Mucosa of gallbladder (tissue), 1 donor: ENCODE measurements around the gene ELOVL2. TPM values are rescaled to one million over a fixed set of nuclear protein-coding genes. Genes with fewer than 3 reads are reported as not detected.
"Not testable (repeated sequence)": the region's sequence is repeated elsewhere in the genome, so short reads cannot be mapped to it uniquely, and the experiment has no call there.

ENCODE experiments used
- DNase-seq: peaks from one replicate; pipeline ENCODE4 v3.0.0-alpha.2; 2020; ENCODE audit warnings: low spot score
- total RNA-seq: library from RNA; stranded (reverse); gene quantifications from one replicate; pipeline ENCODE4 v1.2.1, GENCODE V29; 2021
- donor health status: DM: no; HTN: no; CAD: no.

ELOVL2 gene
- total RNA-seq, 1 donor from 2014 or later, result 0.81 TPM

GRCh38 chr6:10984959-10985358, 59.1 kb downstream of the ELOVL2 start:
- not testable (repeated sequence) for DNase-seq

GRCh38 chr6:10981409-10981808, 62.7 kb downstream of the ELOVL2 start:
- no peak for DNase-seq

DNA sequence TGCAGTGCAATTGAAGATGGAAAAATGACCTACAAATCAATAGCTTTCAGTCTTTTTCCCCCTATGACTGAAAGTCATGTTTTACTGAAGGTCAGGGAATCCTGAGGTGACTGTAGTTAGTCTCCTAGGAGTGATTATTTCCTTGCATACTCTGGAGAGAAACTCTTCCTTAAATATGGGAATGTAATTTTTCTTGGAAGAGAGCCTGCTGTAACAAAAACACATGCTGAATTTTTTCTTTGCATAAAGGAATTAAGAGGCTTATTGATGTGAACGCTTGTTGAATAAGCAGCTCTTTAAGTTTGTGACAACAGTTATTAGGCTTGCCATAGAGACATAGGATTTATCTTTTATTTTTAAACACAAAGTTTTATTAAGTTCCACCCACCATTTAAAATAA, 64.5 kb downstream of the ELOVL2 start:
- DNase-seq, result no peak

DNA sequence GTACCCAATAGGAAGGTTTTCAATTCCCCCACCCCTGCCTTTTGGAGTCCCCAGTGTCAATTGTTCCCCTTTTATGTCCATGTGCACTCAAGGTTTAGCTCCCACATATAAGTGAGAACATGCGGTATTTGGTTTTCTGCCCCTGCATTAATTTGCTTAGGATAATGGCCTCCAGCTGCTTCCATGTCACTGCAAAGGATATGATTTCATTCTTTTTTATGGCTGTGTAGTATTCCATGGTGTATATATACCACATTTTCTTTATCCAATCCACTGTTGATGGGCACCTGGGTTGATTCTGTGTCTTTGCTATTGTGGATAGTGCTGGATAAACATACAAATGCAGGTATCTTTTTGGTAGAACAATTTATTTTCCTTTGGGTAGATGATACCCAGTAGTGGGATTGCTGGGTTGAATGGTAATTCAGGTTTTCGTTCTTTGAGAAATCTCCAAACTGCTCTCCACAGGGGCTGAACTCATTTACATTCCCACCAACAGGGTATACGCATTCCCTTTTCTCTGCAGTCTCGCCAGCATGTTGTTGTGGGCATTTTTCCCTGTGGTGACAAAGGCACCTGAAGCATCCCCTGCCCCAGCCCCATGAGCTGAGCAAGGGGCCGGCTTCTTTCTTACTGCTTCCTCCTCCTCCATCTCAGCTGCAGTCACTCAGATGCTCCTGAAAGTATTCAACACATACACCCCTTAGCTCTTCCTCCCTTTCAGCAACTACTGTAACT, 66.7 kb downstream of the ELOVL2 start:
- no peak for DNase-seq

DNA sequence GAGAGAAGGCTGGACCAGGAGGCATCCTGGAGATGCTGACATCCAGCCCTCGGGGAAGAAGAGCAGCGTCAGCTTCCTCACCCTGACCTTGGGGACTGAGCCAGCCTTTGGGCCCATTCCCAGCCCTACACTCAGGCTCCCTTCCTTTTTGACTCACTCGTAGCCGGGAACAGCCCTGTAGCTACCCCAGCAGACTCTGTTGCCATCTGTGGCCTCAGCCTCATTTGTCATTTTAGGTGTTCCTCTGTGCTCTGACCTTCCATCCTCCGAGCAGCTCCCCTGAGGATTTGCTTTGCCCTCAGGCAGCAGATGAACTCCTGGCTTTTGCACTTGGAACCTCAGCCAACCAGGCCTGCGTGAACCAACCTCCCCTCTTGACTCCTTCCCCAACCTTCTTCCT, 67.5 kb downstream of the ELOVL2 start:
- DNase-seq, result no peak

GRCh38 chr6:10972196-10972595, 71.9 kb downstream of the ELOVL2 start:
- no peak for DNase-seq

DNA sequence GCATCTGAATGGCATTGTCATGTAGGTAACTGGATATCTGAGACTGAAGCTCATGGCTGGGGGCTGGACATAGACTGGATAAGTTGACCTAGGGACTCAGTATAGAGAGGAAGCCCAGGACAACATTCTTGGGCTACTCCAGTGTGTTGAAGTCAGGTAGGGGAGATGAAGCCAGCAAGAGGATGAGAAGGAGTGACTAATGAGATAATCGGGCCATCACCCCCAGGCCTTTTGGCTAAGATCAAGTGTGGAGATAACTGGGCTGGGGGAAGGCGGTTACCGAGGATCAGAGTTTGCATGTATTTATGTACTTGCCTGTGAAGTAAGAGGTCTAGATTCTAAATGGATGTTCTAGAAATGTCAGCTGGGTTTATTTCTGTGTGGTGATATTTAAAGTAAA, 73.4 kb downstream of the ELOVL2 start:
- no peak for DNase-seq

DNA sequence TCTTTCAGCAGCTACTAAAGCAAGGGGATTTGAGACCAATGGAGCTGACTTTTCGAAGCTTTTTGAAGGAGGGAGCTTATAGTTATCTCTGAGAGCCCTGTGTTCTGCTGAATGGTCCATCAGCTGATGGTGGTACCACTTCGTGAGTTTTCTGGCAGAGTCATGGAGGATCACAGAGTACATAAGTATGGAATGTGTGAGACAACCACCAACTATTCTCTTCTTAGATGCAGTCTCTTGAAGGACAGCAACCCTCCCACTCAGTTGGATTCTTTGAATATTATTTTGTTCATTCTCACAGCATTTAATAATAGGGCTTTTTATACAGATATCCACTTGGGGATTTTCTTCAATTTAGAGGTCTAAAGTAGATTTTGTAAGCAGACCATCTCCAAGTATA, 75.3 kb downstream of the ELOVL2 start:
- no peak for DNase-seq

GRCh38 chr6:10964684-10965083, 79.4 kb downstream of the ELOVL2 start:
- DNase-seq, result no peak

GRCh38 chr6:10963113-10963512, 81.0 kb downstream of the ELOVL2 start:
- DNase-seq, result no peak

DNA sequence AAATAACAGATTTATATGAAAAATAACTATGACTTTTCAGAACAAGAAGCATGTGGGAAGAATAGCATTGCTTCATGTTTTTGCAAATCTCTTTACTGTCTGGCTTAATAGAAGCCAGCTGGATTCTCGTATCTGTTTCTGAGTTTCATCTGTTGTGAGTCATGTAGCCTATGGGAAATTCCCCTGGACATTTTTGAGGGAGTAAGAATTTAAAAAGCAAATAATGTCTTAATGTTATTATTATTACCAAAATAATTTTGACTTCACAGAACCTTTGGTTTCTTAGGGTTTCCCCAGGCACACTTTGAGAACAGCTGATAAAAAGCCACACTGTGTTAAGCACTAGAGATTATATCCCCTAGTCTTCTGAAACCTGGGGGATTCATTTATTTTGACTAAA, 81.4 kb downstream of the ELOVL2 start:
- no peak for DNase-seq

- no peak for DNase-seq
Observed at GRCh38 chr6:10961837-10962236, 82.3 kb downstream of the ELOVL2 start.

- DNase-seq, result no peak
Observed at GRCh38 chr6:10960171-10960570, 83.9 kb downstream of the ELOVL2 start.

DNA sequence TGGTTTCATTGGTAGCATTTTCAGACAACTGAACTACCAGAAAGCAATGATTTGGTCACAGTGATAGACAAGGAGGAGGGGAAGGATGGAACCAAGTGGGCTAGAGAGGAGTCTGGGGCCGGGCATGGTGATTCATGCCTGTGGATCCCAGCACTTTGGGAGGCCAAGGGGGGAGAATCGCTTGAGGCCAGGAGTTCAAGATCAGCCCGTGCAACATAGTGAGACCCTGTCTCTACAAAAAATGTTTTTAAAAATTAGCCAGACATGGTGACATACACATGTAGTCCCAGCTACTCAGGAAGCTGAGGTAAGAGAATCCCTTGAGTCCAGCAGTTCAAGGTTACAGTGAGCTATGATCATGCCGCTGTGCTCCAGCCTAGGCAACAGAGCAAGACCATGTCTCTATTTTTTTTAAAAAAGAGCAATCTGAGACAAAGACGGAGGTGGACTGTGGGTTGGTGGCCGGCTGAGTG, 86.7 kb downstream of the ELOVL2 start:
- DNase-seq, result no peak

GRCh38 chr6:10956776-10957175, 87.3 kb downstream of the ELOVL2 start:
- DNase-seq, result no peak

DNA sequence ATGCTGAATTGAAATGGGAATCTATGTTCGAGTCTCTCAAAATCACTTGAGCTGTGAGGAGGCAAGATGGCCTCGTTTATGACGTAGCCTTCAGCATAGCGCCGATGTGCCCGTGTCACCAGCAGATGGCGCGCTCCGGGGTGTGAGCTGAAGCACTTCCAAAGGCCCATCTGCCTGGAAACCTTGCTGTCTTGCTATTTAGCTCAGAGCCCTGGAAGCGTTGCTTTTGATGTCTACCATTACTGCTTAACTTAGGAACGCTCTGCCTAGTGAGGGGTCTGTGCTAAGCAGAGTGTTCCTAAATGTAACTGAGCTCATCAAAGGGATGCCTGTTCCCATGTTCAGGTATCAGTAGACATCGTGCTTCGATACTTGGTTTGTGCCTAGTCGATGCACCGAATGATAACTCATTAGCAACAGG, 89.5 kb downstream of the ELOVL2 start:
- peak; percentile 56 for DNase-seq

- DNase-seq, result no peak
Observed at GRCh38 chr6:10951675-10952282, 92.3 kb downstream of the ELOVL2 start.

- no peak for DNase-seq
Observed at GRCh38 chr6:10949579-10950490, 94.3 kb downstream of the ELOVL2 start.

DNA sequence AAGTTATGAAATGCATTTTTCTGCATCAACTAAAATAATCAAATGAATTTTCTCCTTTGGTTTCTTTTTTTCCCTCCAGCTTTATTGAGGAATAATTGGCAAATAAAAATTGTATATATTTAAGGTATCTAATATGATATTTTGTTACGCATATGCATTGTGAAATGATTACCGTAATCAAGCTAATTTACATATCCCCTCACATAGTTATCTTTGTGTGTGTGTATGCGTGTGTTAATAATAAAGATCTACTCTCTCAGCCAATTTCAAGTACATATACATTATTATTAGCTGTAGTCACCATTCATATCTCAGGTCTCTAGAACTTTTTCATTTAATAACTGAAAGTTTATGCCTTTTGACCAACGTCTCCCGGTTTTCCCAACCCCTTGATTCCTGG, 96.1 kb downstream of the ELOVL2 start:
- DNase-seq, result no peak

- no peak for DNase-seq
Observed at GRCh38 chr6:10945845-10946244, 98.3 kb downstream of the ELOVL2 start.

GRCh38 chr6:10939840-10940239, 104.3 kb downstream of the ELOVL2 start:
- no peak for DNase-seq

- DNase-seq, result no peak
Observed at GRCh38 chr6:10933126-10933525, 111.0 kb downstream of the ELOVL2 start.
